Gastrocnemius medialis (tissue), 4 donors: ENCODE results near the gene OR8K3. TPM values are rescaled to one million over a fixed set of nuclear protein-coding genes. Genes with fewer than 3 reads are reported as not detected.

Experiments
- ATAC-seq, 2 donors: fragments of 150-250 bp; one replicate each; pipeline ENCODE4 v1.9.1; 2016
- DNase-seq, 2 donors: peaks; one replicate each; pipeline ENCODE4 v3.0.0-alpha.2; 2019
- H3K27ac ChIP-seq, 4 donors: fragments of 200-600 bp; sonication (generic); 1 replicate in 1 of 4; 2 replicates in 3 of 4; pipeline ENCODE4 v1.5.1; 2016 to 2018; ENCODE audit warnings: mild to moderate bottlenecking in 2 of 4, moderate library complexity in 1 of 4
- H3K27me3 ChIP-seq, 3 donors: fragments of 200-600 bp; sonication (generic) in 2 of 3; 1 replicate in 1 of 3; 2 replicates in 2 of 3; pipeline versions ENCODE4 v1.5.1 to v1.6.0; 2016 to 2019; ENCODE audit warnings: mild to moderate bottlenecking in 1 of 3, moderate library complexity in 1 of 3
- H3K36me3 ChIP-seq, 2 donors: fragments of 200-600 bp; sonication (generic) in 1 of 2; one replicate each; pipeline ENCODE4 v1.5.1; 2017 to 2018
- H3K4me1 ChIP-seq, 2 donors: fragments of 200-600 bp; sonication (generic) in 1 of 2; one replicate each; pipeline ENCODE4 v1.5.1; 2016 to 2017; ENCODE audit warnings: mild to moderate bottlenecking in 2 of 2
- H3K4me3 ChIP-seq, 4 donors: fragments of 200-600 bp; sonication (generic) in 3 of 4; 1 replicate in 1 of 4; 2 replicates in 3 of 4; pipeline ENCODE4 v1.5.1; 2016 to 2019; ENCODE audit warnings: mild to moderate bottlenecking in 2 of 4
- H3K9me3 ChIP-seq, 3 donors: fragments of 200-600 bp; sonication (generic) in 2 of 3; 1 replicate in 1 of 3; 2 replicates in 2 of 3; pipeline ENCODE4 v1.5.1; 2016 to 2019
- CTCF ChIP-seq, 5 experiments: fragments of 450-650 bp in 3 of 5; fragments of 200-600 bp in 2 of 5; sonication (generic) in 2 of 5; IDR thresholded peaks in 4 of 5; conservative IDR thresholded peaks in 1 of 5; 1 replicate in 4 of 5; 2 replicates in 1 of 5; pipeline ENCODE4 v1.5.1; 2016 to 2019; ENCODE audit warnings: antibody characterized with exemption in 5 of 5, mild to moderate bottlenecking in 3 of 5, moderate library complexity in 3 of 5
- POLR2A ChIP-seq, 2 donors: fragments of 450-650 bp; IDR thresholded peaks; one replicate each; pipeline ENCODE4 v1.6.1; 2017; ENCODE audit warnings: antibody characterized with exemption in 2 of 2, mild to moderate bottlenecking in 2 of 2, moderate library complexity in 2 of 2
- in situ Hi-C, 4 donors: fragments of 200-750 bp; cut with MboI; loops; one replicate each; pipeline versions ENCODE4 v1.15.0 to v1.8.0; 2017; ENCODE audit warnings: low sequenced_read_pairs in 4 of 4
- intact Hi-C: fragments of 100-400 bp; cut with DNase I; formaldehyde crosslinking; loops from one replicate; pipeline ENCODE4 v1.15.1; 2023; ENCODE audit warnings: low total_unique reads
- total RNA-seq, 4 donors: library from RNA; depleted of rRNA; stranded (reverse); fragments of >200 nt; gene quantifications; one replicate each; pipeline versions ENCODE4 v1.1.0 to v1.2.3, GENCODE V29; 2016

OR8K3 gene
- total RNA-seq, 4 donors from 2014 or later = not detected

GRCh38 chr11:56353991-56354390, 39.0 kb downstream of the OR8K3 start, which contains the start of gene OR8J1:
Gene OR8J1 (plus strand): TSS chr11:56354291. CDS start chr11:56360247, 5,956 bp downstream.
- Histone ChIP-seq H3K27ac (no peak within 1 kb of the TSS), H3K4me3 (no peak within 1 kb of the TSS), H3K27me3 (no peaks in the 10 kb centered on the region), H3K36me3 (no peaks in the 10 kb centered on the region), H3K4me1 (no peaks in the 10 kb centered on the region), H3K9me3 (no peaks in the 10 kb centered on the region)
- no peak for TF ChIP-seq CTCF (IDR thresholded peaks at IDR 0.05 in 4 of 5, conservative IDR thresholded peaks at IDR 0.05 in 1 of 5)
- no peak for TF ChIP-seq POLR2A (IDR thresholded peaks at IDR 0.05)
- intact Hi-C loops = no loop called here
- ATAC-seq (no peak), DNase-seq (no peak)
- in situ Hi-C loops = no loop called here

Other genes with a start within 250 kb of the OR8K3 start
- not detected for gene OR8I2, start 221.8 kb upstream of the OR8K3 start, total RNA-seq
- gene OR8H2, start 211.5 kb upstream of the OR8K3 start, total RNA-seq = not detected
- gene OR8H3, start 192.8 kb upstream of the OR8K3 start, total RNA-seq = not detected
- not detected for gene OR8J3, start 174.9 kb upstream of the OR8K3 start, total RNA-seq
- not detected for gene OR8K5, start 154.8 kb upstream of the OR8K3 start, total RNA-seq
- gene OR5J2, start 138.5 kb upstream of the OR8K3 start, total RNA-seq = not detected
- gene OR5T2, start 80.9 kb upstream of the OR8K3 start, total RNA-seq = not detected
- gene OR5T3, start 62.9 kb upstream of the OR8K3 start, total RNA-seq = not detected
- gene OR5T1, start 41.0 kb upstream of the OR8K3 start, total RNA-seq = not detected
- not detected for gene OR8H1, start 22.9 kb upstream of the OR8K3 start, total RNA-seq
- not detected for gene OR8K1, start 30.9 kb downstream of the OR8K3 start, total RNA-seq
- not detected for gene OR8J1, start 39.1 kb downstream of the OR8K3 start, total RNA-seq
- gene OR8U1, start 60.5 kb downstream of the OR8K3 start, total RNA-seq = not detected
- gene OR5AL1, start 97.6 kb downstream of the OR8K3 start, total RNA-seq = not detected
- gene OR5M3, start 158.2 kb downstream of the OR8K3 start, total RNA-seq = not detected
- gene OR5M8, start 176.2 kb downstream of the OR8K3 start, total RNA-seq = not detected
- not detected for gene OR5M11, start 228.1 kb downstream of the OR8K3 start, total RNA-seq